Stomach (tissue), 4 donors: ENCODE measurements around the gene PGAP6.

ENCODE experiments used
- CTCF ChIP-seq, 7 experiments: fragments of 450-650 bp in 4 of 7; fragments of 200-600 bp in 3 of 7; sonication (generic) in 3 of 7; IDR thresholded peaks; one replicate each; pipeline ENCODE4 v1.5.1; 2016 to 2019; ENCODE audit warnings: antibody characterized with exemption in 7 of 7, control low read depth in 2 of 7, mild to moderate bottlenecking in 1 of 7
- EP300 ChIP-seq: sonication (generic); formaldehyde crosslinking; IDR thresholded peaks from one replicate; pipeline ENCODE4 v1.6.1; 2017; ENCODE audit warnings: antibody characterized with exemption
- POLR2A ChIP-seq, 4 donors: fragments of 450-650 bp; IDR thresholded peaks; one replicate each; pipeline ENCODE4 v1.6.1; 2016; ENCODE audit warnings: antibody characterized with exemption in 4 of 4, control low read depth in 2 of 4, mild to moderate bottlenecking in 1 of 4, moderate library complexity in 1 of 4
- POLR2AphosphoS5 ChIP-seq, 3 donors: sonication (generic); formaldehyde crosslinking; IDR thresholded peaks; one replicate each; pipeline ENCODE4 v1.6.1; 2016; ENCODE audit warnings: antibody characterized with exemption in 3 of 3

GRCh38 chr16:410516-411178, 28.9 kb upstream of the PGAP6 start:
- TF ChIP-seq CTCF (IDR thresholded peaks at IDR 0.05) (no peak), POLR2AphosphoS5 (IDR thresholded peaks at IDR 0.05) (no peak), POLR2A (IDR thresholded peaks at IDR 0.05) (no peak), EP300 (no peak)
